ENCODE data around the gene CCDC122.

The CCDC122 gene

GRCh38 chr13:43908156-43909126 lies 28.9 kb upstream of the CCDC122 start:
- ChIA-PET CTCF (interaction anchor here (0.6 to 2.2 kb wide), 15 partner anchors 9 to 1175 kb away, joined by 3 to 13 read pairs (median 3); no protein-coding TSS in a partner anchor), POLR2A (no interaction called here)
- TF ChIP-seq CTBP1 (IDR thresholded peaks at IDR 0.05; ENCODE audit: borderline replicate concordance) (no peak), PKNOX1 (IDR thresholded peaks at IDR 0.05) (no peak), BHLHE40 (IDR thresholded peaks at IDR 0.05; ENCODE audit: borderline replicate concordance) (no peak), ZNF384 (IDR thresholded peaks at IDR 0.05) (0 out of 2 replicates have a peak, but pooled peaks have one; percentile 30), FOXK2 (IDR thresholded peaks at IDR 0.05) (no peak)
- no peak for DNase-seq (ENCODE audit: extremely low spot score)

DNA sequence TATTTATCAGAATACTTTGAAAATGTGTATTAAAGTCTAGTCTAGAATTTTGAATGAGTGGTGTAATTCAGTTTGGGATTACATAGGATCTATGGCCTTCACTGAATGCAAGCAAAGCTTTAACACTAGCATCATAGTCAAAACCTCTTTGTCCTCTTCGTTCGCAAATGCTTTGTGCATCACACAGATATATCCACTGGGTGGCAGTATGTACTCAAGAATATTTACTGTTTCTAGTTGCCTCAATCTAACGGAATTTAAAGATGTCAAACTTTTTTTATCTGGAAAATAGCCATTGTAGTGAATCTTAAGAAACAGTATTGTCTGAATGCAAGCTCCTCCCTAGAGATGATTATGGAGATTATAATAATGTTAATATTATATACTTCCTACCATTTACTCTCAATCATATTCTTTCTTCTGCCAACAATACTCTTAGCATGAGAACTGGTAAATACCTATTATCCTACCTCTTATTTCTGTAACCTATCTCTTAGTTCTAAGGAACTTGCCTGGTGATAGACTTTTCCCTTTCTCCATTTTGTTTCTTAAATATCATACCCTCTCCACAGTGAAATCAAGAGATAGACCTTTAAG lies 26.0 kb upstream of the CCDC122 start:
- POLR2A ChIA-PET: no interaction called here
- TF ChIP-seq FOXM1 (IDR thresholded peaks at IDR 0.05; ENCODE audit: borderline replicate concordance) (no peak), ELF4 (IDR thresholded peaks at IDR 0.05) (no peak), HDGF (IDR thresholded peaks at IDR 0.05; ENCODE audit: borderline replicate concordance) (no peak), SUZ12 (IDR thresholded peaks at IDR 0.05) (no peak), PKNOX1 (IDR thresholded peaks at IDR 0.05) (no peak), CTBP1 (IDR thresholded peaks at IDR 0.05; ENCODE audit: borderline replicate concordance) (no peak), FOXA1 (IDR thresholded peaks at IDR 0.05) (no peak), SP1 (IDR thresholded peaks at IDR 0.05) (no peak), BHLHE40 (IDR thresholded peaks at IDR 0.05; ENCODE audit: borderline replicate concordance) (no peak), TARDBP (IDR thresholded peaks at IDR 0.05) (no peak)
- peak; percentile 35 for DNase-seq (ENCODE audit: extremely low spot score)
- CTCF ChIA-PET: interaction anchor here (1.0 to 1.2 kb wide), 3 partner anchors 140 to 562 kb away, joined by 3 to 4 read pairs (median 3); no protein-coding TSS in a partner anchor

DNA sequence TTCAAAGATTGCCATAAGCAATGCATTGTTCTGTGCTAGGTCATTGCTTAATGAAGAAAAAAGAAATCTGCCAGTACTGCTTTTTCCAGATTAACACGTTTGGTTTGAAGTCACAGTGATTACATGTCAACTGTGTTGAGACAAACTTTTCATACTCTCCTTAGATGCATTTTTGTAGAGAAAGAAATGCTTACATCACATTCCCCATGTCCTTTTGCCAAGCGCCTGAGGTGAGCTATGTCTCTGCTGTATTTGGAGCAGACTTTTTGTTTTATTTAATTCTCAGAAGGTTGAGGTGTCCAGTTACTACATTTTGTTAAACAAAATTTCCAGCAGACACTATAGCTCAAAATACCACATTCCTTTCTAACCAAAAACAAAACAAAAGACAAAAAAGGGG lies 16.4 kb upstream of the CCDC122 start:
- CTCF ChIA-PET: interaction anchor here (0.7 kb wide), 1 partner anchor 481 kb away, joined by 4 read pairs; no protein-coding TSS in a partner anchor
- no peak for DNase-seq (ENCODE audit: extremely low spot score)
- POLR2A ChIA-PET: no interaction called here
- TF ChIP-seq SP1 (IDR thresholded peaks at IDR 0.05) (no peak), L3MBTL2 (conservative IDR thresholded peaks at IDR 0.05) (no peak), FOXM1 (IDR thresholded peaks at IDR 0.05; ENCODE audit: borderline replicate concordance) (no peak), ZNF384 (IDR thresholded peaks at IDR 0.05) (no peak), ELF4 (IDR thresholded peaks at IDR 0.05) (no peak), FOXA1 (IDR thresholded peaks at IDR 0.05) (no peak), PKNOX1 (IDR thresholded peaks at IDR 0.05) (no peak)

GRCh38 chr13:43894438-43894837 lies 14.9 kb upstream of the CCDC122 start:
- DNase-seq (ENCODE audit: extremely low spot score): no peak
- CTCF ChIA-PET: interaction anchor here (0.7 kb wide), 2 partner anchors 146 to 465 kb away, joined by 3 read pairs; no protein-coding TSS in a partner anchor
- TF ChIP-seq SP1 (IDR thresholded peaks at IDR 0.05) (no peak), CTBP1 (IDR thresholded peaks at IDR 0.05; ENCODE audit: borderline replicate concordance) (no peak), ELF4 (IDR thresholded peaks at IDR 0.05) (no peak), FOXM1 (IDR thresholded peaks at IDR 0.05; ENCODE audit: borderline replicate concordance) (no peak), TARDBP (IDR thresholded peaks at IDR 0.05) (no peak)
- POLR2A ChIA-PET: no interaction called here

- no peak for DNase-seq (ENCODE audit: extremely low spot score)
- TF ChIP-seq FOXM1 (IDR thresholded peaks at IDR 0.05; ENCODE audit: borderline replicate concordance) (no peak), ZNF384 (IDR thresholded peaks at IDR 0.05) (no peak)
- ChIA-PET CTCF (no interaction called here), POLR2A (no interaction called here)
Measured at GRCh38 chr13:43884222-43884621, 4.7 kb upstream of the CCDC122 start.

DNA sequence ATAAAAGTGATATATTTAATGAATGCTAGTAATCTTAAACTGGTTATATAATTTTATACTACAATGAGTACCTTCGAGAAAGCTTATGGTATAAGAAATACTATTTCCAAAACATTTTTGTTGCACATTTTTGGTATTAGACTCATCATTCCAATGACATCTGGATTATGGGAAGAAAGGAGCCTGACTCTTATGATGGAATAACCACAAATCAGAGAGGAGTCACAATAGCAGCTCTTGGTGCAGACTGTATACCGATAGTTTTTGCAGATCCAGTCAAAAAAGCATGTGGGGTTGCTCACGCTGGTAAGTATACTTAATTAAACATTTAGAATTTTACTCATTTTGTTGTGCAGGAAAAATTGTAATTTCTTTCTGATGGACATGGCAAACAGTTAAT lies 4.1 kb upstream of the CCDC122 start:
- POLR2A ChIA-PET: no interaction called here
- TF ChIP-seq CTBP1 (IDR thresholded peaks at IDR 0.05; ENCODE audit: borderline replicate concordance) (no peak), NFRKB (IDR thresholded peaks at IDR 0.05) (no peak), ARNT (IDR thresholded peaks at IDR 0.05) (no peak), LEF1 (IDR thresholded peaks at IDR 0.05; ENCODE audit: borderline replicate concordance) (no peak), FOXA1 (IDR thresholded peaks at IDR 0.05) (no peak), BHLHE40 (IDR thresholded peaks at IDR 0.05; ENCODE audit: borderline replicate concordance) (no peak), SP1 (IDR thresholded peaks at IDR 0.05) (no peak), FOXK2 (IDR thresholded peaks at IDR 0.05) (no peak), L3MBTL2 (conservative IDR thresholded peaks at IDR 0.05) (no peak), PKNOX1 (IDR thresholded peaks at IDR 0.05) (no peak), SUZ12 (IDR thresholded peaks at IDR 0.05) (no peak), HDGF (IDR thresholded peaks at IDR 0.05; ENCODE audit: borderline replicate concordance) (no peak), ZNF384 (IDR thresholded peaks at IDR 0.05) (no peak), FOXM1 (IDR thresholded peaks at IDR 0.05; ENCODE audit: borderline replicate concordance) (no peak), TARDBP (IDR thresholded peaks at IDR 0.05) (no peak), ELF4 (IDR thresholded peaks at IDR 0.05) (no peak)
- DNase-seq (ENCODE audit: extremely low spot score): no peak
- CTCF ChIA-PET: no interaction called here
